K562 (cell line): ENCODE data around the gene PCNX4. TPM values are rescaled to one million over a fixed set of nuclear protein-coding genes. Genes with fewer than 3 reads are reported as not detected.

Source experiments
- ATAC-seq: fragments of 200-7000 bp; cut with Tn5 transposase; 3 replicates; pipeline ENCODE4 v1.9.1; 2020; ENCODE audit warnings: moderate library complexity
- BruUV-seq: library from RNA; stranded (reverse); fragments of 400-500 nt; replicated peaks from 2 replicates; lab custom pipeline; 2021; lab: Mats Ljungman, UMichigan
- CTCF ChIA-PET: fragments of 300-600 bp; formaldehyde crosslinking; extraction: SDS; loops from one replicate; lab custom pipeline; 2021; ENCODE audit warnings: low intra/inter-chr PET ratio; lab: Yijun Ruan, JAX
- POLR2A ChIA-PET: fragments of 300-600, 350-650 bp; sonication (Branson Sonifier 250); formaldehyde crosslinking; extraction: SDS; loops from one replicate; lab custom pipeline; 2021; ENCODE audit warnings: antibody characterized with exemption, inconsistent platforms; lab: Yijun Ruan, JAX
- DNase-seq, 4 experiments: peaks; one replicate each; pipeline versions ENCODE4 v3.0.0 to v3.0.0-alpha.2; 2011 to 2018; ENCODE audit warnings: low spot score in 3 of 4, mixed read lengths in 3 of 4; ENCODE audit errors: extremely low read depth in 1 of 4
- FAIRE-seq: peaks from 2 replicates; lab custom pipeline; 2011; peaks lifted over from hg19 to GRCh38; lab: Jason Lieb, UNC
- H2AFZ ChIP-seq: 2 replicates; pipeline ENCODE4 v1.6.0; 2011; ENCODE audit warnings: low read depth, low read length, control low read depth, inconsistent platforms
- H3K27ac ChIP-seq: fragments of 200-600 bp; 3 replicates; pipeline ENCODE4 v1.8.0; 2011; ENCODE audit warnings: low read depth, mild to moderate bottlenecking, control low read depth, inconsistent platforms, low read length, moderate library complexity, mixed read lengths; ENCODE audit errors: extremely low read depth
- H3K27me3 ChIP-seq, 2 experiments: fragments of 300-600 bp in 1 of 2; 2 replicates in 1 of 2; 3 replicates in 1 of 2; pipeline versions ENCODE4 v1.6.0 to v1.8.0; 2011; ENCODE audit warnings: inconsistent platforms in 2 of 2, low read length in 2 of 2, mild to moderate bottlenecking in 1 of 2, mixed read lengths in 1 of 2, moderate library complexity in 1 of 2; ENCODE audit not compliant: control insufficient read depth in 2 of 2, insufficient read depth in 2 of 2
- H3K36me3 ChIP-seq: fragments of 300-600 bp; 3 replicates; pipeline ENCODE4 v1.8.0; 2011; ENCODE audit warnings: mild to moderate bottlenecking, low read length, inconsistent platforms; ENCODE audit not compliant: control insufficient read depth, insufficient read depth
- H3K4me1 ChIP-seq, 2 experiments: fragments of 200-600 bp in 1 of 2; replicated peaks in 1 of 2; 2 replicates in 1 of 2; 3 replicates in 1 of 2; pipeline versions ENCODE4 v1.5.1 to v1.8.0; 2011; ENCODE audit warnings: inconsistent platforms in 2 of 2, low read length in 2 of 2, mild to moderate bottlenecking in 1 of 2, mixed read lengths in 1 of 2, moderate library complexity in 1 of 2; ENCODE audit not compliant: control insufficient read depth in 2 of 2, insufficient read depth in 2 of 2
- H3K4me2 ChIP-seq: 2 replicates; pipeline ENCODE4 v1.6.1; 2011; ENCODE audit warnings: low read length, control low read depth, inconsistent platforms, mixed read lengths; ENCODE audit not compliant: insufficient read depth
- H3K4me3 ChIP-seq: fragments of 200-600 bp; sonication (generic), shearing (Covaris generic); 2 replicates; pipeline ENCODE4 v1.5.1; 2016; ENCODE audit warnings: control low read depth, inconsistent platforms
- H3K79me2 ChIP-seq: fragments of 200-600 bp; 3 replicates; pipeline ENCODE4 v1.8.0; 2011; ENCODE audit warnings: low read length, inconsistent platforms; ENCODE audit not compliant: control insufficient read depth, insufficient read depth
- H3K9ac ChIP-seq, 2 experiments: 2 replicates each; pipeline versions ENCODE4 v1.6.0 to v1.6.1; 2011; ENCODE audit warnings: low read depth in 2 of 2, low read length in 2 of 2, control low read depth in 1 of 2, inconsistent platforms in 1 of 2, mild to moderate bottlenecking in 1 of 2, mixed read lengths in 1 of 2; ENCODE audit not compliant: insufficient read depth in 1 of 2
- H3K9me1 ChIP-seq: one replicate; pipeline ENCODE4 v1.6.0; 2011; ENCODE audit warnings: inconsistent platforms, mild to moderate bottlenecking, low read length, moderate library complexity; ENCODE audit not compliant: control insufficient read depth, insufficient read depth
- H3K9me3 ChIP-seq: replicated peaks from 2 replicates; pipeline ENCODE4 v1.5.1; 2011; ENCODE audit warnings: low read depth, low read length, inconsistent platforms; ENCODE audit not compliant: control insufficient read depth, insufficient read depth
- H4K20me1 ChIP-seq: replicated peaks from 2 replicates; pipeline ENCODE4 v1.6.1; 2011; ENCODE audit warnings: low read length, inconsistent platforms, mixed read lengths; ENCODE audit not compliant: control insufficient read depth, insufficient read depth
- ILF3 ChIP-seq: fragments of 450-650 bp; IDR thresholded peaks from 2 replicates; pipeline ENCODE4 v1.6.1; 2018; ENCODE audit warnings: antibody characterized with exemption, mild to moderate bottlenecking, moderate library complexity, borderline replicate concordance
- ZFX ChIP-seq: sonication (generic); formaldehyde crosslinking; IDR thresholded peaks from 2 replicates; pipeline ENCODE4 v1.8.0; 2022; ENCODE audit warnings: mild to moderate bottlenecking, missing genetic modification reagents, moderate library complexity
- ZNF184 ChIP-seq: sonication (generic); formaldehyde crosslinking; IDR thresholded peaks from 2 replicates; pipeline ENCODE4 v1.5.0; 2020; ENCODE audit warnings: missing genetic modification reagents
- ZNF239 ChIP-seq: fragments of 250-450 bp; sonication (Bioruptor Pico); IDR thresholded peaks from 2 replicates; pipeline ENCODE4 v1.4.0; 2020; ENCODE audit warnings: mild to moderate bottlenecking
- ZNF263 ChIP-seq: sonication (generic); formaldehyde crosslinking; IDR thresholded peaks from 2 replicates; pipeline ENCODE4 v1.8.0; 2022; ENCODE audit warnings: mild to moderate bottlenecking, missing genetic modification reagents, borderline replicate concordance
- WGBS: fragments of 100-300 bp; shearing (Covaris generic); methylation state at CpG from one replicate; pipeline ENCODE4 v1.1.6; 2016; ENCODE audit warnings: low coverage, mixed read lengths; ENCODE audit not compliant: insufficient coverage; ENCODE audit errors: missing lambda C conversion rate; 5-methylcytosine and 5-hydroxymethylcytosine counted together
- in situ Hi-C: fragments of 300-500 bp; cut with MboI; formaldehyde crosslinking; loops from 4 replicates; pipeline ENCODE4 v1.15.0; 2018; ENCODE audit warnings: inconsistent platforms, mixed read lengths
- intact Hi-C: fragments of 100-400 bp; cut with micrococcal nuclease; formaldehyde crosslinking; loops from 2 replicates; pipeline ENCODE4 v1.14.2; 2022
- polyA plus RNA-seq, 8 experiments: library from polyadenylated mRNA; depleted of rRNA in 4 of 8; stranded (reverse) in 5 of 8; unstranded in 3 of 8; fragments of >200 nt; fragmentation: Nextera tagmentation in 2 of 8; fragmentation: Illumina TruSeq in 1 of 8; extraction: Ambion mirVana in 2 of 8; extraction: Trizol in 1 of 8; gene quantifications; 2 replicates each; pipeline versions ENCODE4 v1.2.1 to v1.2.3, GENCODE V29; 2011 to 2014; ENCODE audit warnings: inconsistent platforms in 1 of 8, missing spikeins in 1 of 8
- total RNA-seq, 7 experiments: library from RNA; depleted of rRNA in 6 of 7; stranded (reverse); fragments of >200 nt in 6 of 7; fragmentation: Illumina TruSeq in 2 of 7; extraction: Trizol in 2 of 7; gene quantifications; 2 replicates each; pipeline versions ENCODE4 v1.2.1 to v1.2.3, GENCODE V29; 2011 to 2021; ENCODE audit warnings: low replicate concordance in 1 of 7
- TF ChIP-seq, protein P1 (sequence below), 2 experiments: IDR thresholded peaks; 2 replicates each; pipeline ENCODE4 v1.6.1; 2011; ENCODE audit warnings: borderline replicate concordance in 1 of 2, control low read depth in 1 of 2, low read depth in 1 of 2, low read length in 1 of 2, mild to moderate bottlenecking in 1 of 2, mixed read lengths in 1 of 2, moderate library complexity in 1 of 2; ENCODE audit not compliant: insufficient read depth in 1 of 2, insufficient read length in 1 of 2, poor library complexity in 1 of 2, severe bottlenecking in 1 of 2; ENCODE audit errors: extremely low read depth in 1 of 2
- TF ChIP-seq, protein P2 (sequence below), 2 experiments: fragments of 450-650 bp in 1 of 2; IDR thresholded peaks; 2 replicates each; pipeline ENCODE4 v1.6.1; 2011 to 2017; ENCODE audit warnings: low read depth in 2 of 2, antibody characterized with exemption in 1 of 2, borderline replicate concordance in 1 of 2, low read length in 1 of 2, mild to moderate bottlenecking in 1 of 2, mixed read lengths in 1 of 2; ENCODE audit not compliant: control insufficient read depth in 1 of 2
- TF ChIP-seq, protein P3 (sequence below), 2 experiments: fragments of 150-350 bp in 1 of 2; IDR thresholded peaks; 2 replicates each; pipeline ENCODE4 v1.6.1; 2012 to 2016; ENCODE audit warnings: low read depth in 2 of 2, low read length in 2 of 2, mild to moderate bottlenecking in 1 of 2, moderate library complexity in 1 of 2
- TF ChIP-seq, protein P4 (sequence below): fragments of 450-650 bp; formaldehyde crosslinking; IDR thresholded peaks from 2 replicates; pipeline ENCODE4 v1.4.0; 2020; ENCODE audit warnings: mild to moderate bottlenecking, mixed read lengths

PCNX4 gene
- total and polyA plus RNA-seq, 9 of the 15 experiments (the other 6 are each of a cell fraction or from before 2014, with no cell fraction given) = 10.0 to 41.2 (median 22.4) TPM

DNA sequence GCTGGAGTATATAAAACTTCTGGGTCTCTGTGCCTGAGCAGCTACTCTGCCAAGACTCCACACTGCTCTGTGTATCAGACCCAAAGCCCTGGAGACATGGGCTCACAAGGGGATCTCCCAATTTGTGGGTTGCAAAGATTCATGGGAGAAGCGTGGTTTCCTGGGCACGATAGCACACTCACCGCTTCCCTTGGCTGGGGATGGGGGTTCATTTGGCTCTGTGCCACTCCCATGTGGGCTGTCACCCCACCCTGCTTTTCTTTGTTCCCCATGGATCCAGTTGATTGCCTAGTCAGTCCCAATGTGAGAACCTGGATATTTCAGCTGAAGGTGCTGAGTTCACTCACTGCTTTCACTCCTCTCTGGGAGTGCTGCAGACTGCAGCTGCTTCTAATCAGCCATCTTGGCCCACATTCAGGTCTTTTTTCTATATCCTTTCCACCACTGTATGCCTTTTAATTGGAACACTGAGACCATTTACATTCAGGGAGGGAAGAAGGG, 40.0 kb upstream of the PCNX4 start (continued):
- TF ChIP-seq, protein P1, sequence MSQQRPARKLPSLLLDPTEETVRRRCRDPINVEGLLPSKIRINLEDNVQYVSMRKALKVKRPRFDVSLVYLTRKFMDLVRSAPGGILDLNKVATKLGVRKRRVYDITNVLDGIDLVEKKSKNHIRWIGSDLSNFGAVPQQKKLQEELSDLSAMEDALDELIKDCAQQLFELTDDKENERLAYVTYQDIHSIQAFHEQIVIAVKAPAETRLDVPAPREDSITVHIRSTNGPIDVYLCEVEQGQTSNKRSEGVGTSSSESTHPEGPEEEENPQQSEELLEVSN (IDR thresholded peaks at IDR 0.05; ENCODE audit: borderline replicate concordance in 1 of 2, extremely low read depth in 1 of 2, insufficient read depth in 1 of 2, insufficient read length in 1 of 2, low read depth in 1 of 2, low read length in 1 of 2, poor library complexity in 1 of 2, severe bottlenecking in 1 of 2) = no peak
- TF ChIP-seq ZNF263 (CRISPR knock-in tag) = no peak

DNA sequence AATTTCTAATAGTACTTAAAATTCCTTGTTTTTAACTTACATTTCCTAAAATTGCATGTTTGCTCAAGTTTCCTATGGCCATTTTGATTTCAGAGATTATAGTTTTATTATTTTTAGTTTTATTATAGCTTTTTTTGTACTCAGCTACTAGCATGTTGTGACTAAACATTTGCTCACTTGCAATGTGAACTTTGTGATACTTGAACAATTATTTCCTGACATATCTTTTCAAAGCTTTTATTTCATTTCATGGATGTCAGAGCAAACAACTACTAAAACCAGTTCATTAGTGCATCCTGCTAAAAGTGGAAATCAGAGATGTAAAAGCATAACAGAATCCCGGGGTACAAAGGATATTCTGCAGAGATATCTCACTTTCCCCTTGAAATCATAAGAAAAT, 33.6 kb upstream of the PCNX4 start:
- no peaks in the 10 kb centered on the region for H3K36me3 ChIP-seq
- ChIA-PET POLR2A (no interaction called here), CTCF (no interaction called here)
- in situ Hi-C loops = loop anchor here (25.0 kb wide), 1 partner anchor 504 kb away; no protein-coding TSS in a partner anchor
- DNase-seq (no peak), FAIRE-seq (no peak), ATAC-seq (no peak)
- no peak overlapping the region for H3K27ac ChIP-seq
- no peak overlapping the region for H3K4me3 ChIP-seq
- no peaks in the 10 kb centered on the region for H3K9me1 ChIP-seq
- no TSS peak for BruUV-seq
- H3K4me1 ChIP-seq = no peaks in the 10 kb centered on the region
- no peaks in the 10 kb centered on the region for H3K27me3 ChIP-seq
- H3K4me2 ChIP-seq = no peak overlapping the region
- H3K9me3 ChIP-seq = no peaks in the 10 kb centered on the region
- intact Hi-C loops = no loop called here
- no peak overlapping the region for H2AFZ ChIP-seq
- 0% methylated on average over 1 of the region's 1 CpG for WGBS
- no peak overlapping the region for H3K9ac ChIP-seq
- H4K20me1 ChIP-seq = no peaks in the 10 kb centered on the region
- H3K79me2 ChIP-seq = no peaks in the 10 kb centered on the region
- TF ChIP-seq, protein P2, sequence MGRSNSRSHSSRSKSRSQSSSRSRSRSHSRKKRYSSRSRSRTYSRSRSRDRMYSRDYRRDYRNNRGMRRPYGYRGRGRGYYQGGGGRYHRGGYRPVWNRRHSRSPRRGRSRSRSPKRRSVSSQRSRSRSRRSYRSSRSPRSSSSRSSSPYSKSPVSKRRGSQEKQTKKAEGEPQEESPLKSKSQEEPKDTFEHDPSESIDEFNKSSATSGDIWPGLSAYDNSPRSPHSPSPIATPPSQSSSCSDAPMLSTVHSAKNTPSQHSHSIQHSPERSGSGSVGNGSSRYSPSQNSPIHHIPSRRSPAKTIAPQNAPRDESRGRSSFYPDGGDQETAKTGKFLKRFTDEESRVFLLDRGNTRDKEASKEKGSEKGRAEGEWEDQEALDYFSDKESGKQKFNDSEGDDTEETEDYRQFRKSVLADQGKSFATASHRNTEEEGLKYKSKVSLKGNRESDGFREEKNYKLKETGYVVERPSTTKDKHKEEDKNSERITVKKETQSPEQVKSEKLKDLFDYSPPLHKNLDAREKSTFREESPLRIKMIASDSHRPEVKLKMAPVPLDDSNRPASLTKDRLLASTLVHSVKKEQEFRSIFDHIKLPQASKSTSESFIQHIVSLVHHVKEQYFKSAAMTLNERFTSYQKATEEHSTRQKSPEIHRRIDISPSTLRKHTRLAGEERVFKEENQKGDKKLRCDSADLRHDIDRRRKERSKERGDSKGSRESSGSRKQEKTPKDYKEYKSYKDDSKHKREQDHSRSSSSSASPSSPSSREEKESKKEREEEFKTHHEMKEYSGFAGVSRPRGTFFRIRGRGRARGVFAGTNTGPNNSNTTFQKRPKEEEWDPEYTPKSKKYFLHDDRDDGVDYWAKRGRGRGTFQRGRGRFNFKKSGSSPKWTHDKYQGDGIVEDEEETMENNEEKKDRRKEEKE (IDR thresholded peaks at IDR 0.05; ENCODE audit: borderline replicate concordance in 1 of 2, control insufficient read depth in 1 of 2, low read depth in 2 of 2, low read length in 1 of 2) = no peak
- no peak for TF ChIP-seq ZNF239
- no peak for TF ChIP-seq ZFX (CRISPR knock-in tag)
- TF ChIP-seq, protein P3, sequence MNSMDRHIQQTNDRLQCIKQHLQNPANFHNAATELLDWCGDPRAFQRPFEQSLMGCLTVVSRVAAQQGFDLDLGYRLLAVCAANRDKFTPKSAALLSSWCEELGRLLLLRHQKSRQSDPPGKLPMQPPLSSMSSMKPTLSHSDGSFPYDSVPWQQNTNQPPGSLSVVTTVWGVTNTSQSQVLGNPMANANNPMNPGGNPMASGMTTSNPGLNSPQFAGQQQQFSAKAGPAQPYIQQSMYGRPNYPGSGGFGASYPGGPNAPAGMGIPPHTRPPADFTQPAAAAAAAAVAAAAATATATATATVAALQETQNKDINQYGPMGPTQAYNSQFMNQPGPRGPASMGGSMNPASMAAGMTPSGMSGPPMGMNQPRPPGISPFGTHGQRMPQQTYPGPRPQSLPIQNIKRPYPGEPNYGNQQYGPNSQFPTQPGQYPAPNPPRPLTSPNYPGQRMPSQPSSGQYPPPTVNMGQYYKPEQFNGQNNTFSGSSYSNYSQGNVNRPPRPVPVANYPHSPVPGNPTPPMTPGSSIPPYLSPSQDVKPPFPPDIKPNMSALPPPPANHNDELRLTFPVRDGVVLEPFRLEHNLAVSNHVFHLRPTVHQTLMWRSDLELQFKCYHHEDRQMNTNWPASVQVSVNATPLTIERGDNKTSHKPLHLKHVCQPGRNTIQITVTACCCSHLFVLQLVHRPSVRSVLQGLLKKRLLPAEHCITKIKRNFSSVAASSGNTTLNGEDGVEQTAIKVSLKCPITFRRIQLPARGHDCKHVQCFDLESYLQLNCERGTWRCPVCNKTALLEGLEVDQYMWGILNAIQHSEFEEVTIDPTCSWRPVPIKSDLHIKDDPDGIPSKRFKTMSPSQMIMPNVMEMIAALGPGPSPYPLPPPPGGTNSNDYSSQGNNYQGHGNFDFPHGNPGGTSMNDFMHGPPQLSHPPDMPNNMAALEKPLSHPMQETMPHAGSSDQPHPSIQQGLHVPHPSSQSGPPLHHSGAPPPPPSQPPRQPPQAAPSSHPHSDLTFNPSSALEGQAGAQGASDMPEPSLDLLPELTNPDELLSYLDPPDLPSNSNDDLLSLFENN (IDR thresholded peaks at IDR 0.05; ENCODE audit: low read depth in 2 of 2, low read length in 2 of 2) = no peak
- no peak for TF ChIP-seq ZNF184 (CRISPR knock-in tag)
- TF ChIP-seq, protein P4, sequence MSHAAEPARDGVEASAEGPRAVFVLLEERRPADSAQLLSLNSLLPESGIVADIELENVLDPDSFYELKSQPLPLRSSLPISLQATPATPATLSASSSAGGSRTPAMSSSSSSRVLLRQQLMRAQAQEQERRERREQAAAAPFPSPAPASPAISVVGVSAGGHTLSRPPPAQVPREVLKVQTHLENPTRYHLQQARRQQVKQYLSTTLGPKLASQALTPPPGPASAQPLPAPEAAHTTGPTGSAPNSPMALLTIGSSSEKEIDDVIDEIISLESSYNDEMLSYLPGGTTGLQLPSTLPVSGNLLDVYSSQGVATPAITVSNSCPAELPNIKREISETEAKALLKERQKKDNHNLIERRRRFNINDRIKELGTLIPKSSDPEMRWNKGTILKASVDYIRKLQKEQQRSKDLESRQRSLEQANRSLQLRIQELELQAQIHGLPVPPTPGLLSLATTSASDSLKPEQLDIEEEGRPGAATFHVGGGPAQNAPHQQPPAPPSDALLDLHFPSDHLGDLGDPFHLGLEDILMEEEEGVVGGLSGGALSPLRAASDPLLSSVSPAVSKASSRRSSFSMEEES (CRISPR knock-in tag) = no peak
- TF ChIP-seq ILF3 = no peak
